ENCODE results near the gene DCST1. TPM values are rescaled to one million over a fixed set of nuclear protein-coding genes. Genes with fewer than 3 reads are reported as not detected.

The DCST1 gene, protein sequence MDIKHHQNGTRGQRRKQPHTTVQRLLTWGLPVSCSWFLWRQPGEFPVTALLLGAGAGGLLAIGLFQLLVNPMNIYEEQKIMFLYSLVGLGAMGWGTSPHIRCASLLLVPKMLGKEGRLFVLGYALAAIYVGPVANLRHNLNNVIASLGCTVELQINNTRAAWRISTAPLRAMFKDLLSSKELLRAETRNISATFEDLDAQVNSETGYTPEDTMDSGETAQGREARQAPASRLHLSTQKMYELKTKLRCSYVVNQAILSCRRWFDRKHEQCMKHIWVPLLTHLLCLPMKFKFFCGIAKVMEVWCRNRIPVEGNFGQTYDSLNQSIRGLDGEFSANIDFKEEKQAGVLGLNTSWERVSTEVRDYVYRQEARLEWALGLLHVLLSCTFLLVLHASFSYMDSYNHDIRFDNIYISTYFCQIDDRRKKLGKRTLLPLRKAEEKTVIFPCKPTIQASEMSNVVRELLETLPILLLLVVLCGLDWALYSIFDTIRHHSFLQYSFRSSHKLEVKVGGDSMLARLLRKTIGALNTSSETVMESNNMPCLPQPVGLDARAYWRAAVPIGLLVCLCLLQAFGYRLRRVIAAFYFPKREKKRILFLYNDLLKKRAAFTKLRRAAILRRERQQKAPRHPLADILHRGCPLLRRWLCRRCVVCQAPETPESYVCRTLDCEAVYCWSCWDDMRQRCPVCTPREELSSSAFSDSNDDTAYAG
- total RNA-seq, result not detected in 2 replicates

DNA sequence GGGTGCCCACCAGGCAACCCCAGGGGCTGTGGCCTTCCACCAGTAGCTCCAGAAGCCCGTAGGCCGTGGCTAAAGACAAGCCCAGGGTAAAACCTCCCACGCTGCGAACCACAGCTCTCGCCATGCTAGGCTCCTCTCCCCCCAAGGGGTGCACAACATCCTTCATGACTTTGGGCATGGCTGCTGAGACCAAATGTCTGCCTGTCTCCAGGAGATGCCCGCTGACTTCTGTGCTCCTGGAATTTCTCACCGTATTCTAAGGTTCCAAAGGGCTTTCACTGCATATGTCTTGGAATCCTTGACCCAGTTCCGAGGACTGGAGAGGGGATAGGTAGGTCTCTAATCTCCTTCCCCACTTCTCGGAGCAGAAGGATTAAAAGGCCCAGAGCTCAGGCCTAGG is at the start of gene DCST1, which contains the start of gene DCST2:
DCST1 (plus strand) TSS at position 301 of the 400 bp plus-strand sequence. CDS start 213 bp downstream, outside the sequence.
DCST2 (minus strand) TSS at position 258 of the 400 bp plus-strand sequence; CDS start at position 178, 80 bp downstream.

DNA sequence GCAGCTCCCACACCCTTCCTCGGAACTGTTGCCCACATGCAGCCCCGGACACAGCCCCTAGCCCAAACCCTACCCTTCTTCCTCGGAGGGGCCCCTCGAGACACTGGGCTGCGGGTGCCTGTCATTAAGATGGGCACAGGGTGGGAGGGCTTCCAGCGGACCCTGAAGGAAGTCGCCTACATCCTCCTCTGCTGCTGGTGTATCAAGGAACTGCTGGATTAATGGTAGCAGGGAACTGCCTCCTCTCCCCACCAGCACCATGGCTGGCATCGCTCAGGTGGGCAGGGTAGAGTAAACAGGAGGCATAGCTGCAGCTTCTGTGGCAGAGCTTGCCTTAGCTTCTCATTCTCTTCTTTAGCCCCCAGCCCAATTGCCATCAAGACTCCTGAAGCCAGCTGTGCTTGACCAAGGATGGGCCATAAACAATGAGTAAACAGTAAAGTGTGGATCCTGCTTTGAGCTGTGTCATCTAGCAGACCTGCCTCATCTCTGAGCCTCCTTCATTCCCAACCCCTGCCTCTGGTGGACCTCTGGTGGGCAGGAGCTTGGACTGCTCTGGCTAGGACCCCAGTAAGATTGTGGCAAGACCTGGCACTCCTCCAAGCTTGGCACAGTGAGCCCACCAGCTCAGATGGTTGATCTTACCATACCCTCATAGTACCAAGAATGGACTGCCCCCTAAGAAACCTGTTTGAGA is 39.9 kb upstream of the DCST1 start, which contains the start of gene LENEP:
LENEP (plus strand) TSS at position 15 of the 697 bp plus-strand sequence; CDS start at position 37, 22 bp downstream.

DNA sequence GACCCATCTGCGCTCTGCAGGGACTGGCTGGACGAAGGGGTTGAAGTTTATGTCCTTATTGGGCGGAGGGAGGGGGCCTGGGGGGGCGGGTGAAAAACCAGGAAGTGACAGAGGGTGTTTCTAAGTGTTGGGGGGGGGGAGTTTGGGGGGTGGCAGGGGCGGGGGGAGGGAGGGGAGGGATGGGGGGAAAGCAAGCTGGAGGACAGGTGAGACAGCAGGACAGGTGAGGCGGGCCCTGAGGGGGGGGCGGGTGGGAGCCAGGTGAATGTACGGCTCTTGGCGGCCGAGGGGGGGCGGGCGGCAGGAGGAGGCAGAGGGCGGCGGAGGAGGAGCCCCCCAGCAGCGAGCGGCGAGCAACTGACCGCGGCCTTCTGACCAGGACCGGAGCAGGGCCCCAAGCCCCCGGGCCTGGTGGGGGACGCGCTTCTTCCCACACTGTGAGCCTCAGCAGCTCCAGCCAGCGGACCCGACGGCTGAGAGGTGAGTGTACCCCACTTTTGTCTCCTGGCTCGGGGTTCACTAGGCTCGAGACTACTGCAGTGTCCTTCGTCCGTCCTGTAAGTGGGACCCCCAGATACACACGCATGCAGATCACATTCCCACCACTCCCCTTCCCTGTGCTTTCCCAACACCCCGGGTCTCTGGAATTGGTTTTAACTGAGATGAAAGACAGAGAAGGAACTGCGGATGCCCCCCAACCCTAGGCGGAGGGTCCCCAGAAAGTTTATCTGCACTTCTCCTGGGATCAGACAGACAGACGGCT is 31.0 kb upstream of the DCST1 start, which contains the start of gene ZBTB7B:
ZBTB7B (plus strand) TSS at position 339 of the 763 bp plus-strand sequence. CDS start 11,859 bp downstream, outside the sequence.

DNA sequence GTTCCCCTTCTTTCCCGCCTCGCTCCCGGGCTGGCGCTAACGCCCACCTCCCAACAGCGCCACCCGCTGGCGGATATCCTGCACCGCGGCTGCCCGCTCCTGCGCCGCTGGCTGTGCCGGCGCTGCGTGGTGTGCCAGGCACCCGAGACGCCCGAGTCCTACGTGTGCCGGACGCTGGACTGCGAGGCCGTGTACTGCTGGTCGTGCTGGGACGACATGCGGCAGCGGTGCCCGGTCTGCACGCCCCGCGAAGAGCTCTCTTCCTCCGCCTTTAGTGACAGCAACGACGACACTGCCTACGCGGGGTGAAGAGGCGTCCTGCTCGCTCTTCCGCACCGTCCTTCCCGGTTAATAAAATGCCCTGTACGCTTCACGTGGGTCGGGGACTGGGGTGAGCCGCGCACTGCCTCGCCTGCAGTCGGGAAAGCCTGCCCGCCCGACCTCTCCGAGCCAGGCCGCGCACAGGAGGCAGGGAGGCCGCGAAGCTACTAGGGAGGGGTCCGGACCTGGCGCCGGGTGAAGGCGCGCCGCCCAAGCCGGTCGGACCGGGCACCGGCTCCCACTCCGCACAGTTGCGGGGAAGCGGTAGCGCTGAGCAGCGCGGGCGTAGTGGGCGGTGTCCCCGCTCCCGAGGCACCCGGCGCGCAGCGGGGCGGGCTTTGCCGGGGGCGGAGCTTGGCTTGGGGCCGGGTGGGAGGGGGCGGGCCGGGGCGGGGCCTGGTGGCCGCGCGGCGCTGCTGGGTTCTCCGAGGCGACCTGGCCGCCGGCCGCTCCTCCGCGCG is 17.1 kb downstream of the DCST1 start, which contains the start of gene ADAM15:
ADAM15 (plus strand) TSS at position 757 of the 782 bp plus-strand sequence. CDS start 71 bp downstream, outside the sequence.

DNA sequence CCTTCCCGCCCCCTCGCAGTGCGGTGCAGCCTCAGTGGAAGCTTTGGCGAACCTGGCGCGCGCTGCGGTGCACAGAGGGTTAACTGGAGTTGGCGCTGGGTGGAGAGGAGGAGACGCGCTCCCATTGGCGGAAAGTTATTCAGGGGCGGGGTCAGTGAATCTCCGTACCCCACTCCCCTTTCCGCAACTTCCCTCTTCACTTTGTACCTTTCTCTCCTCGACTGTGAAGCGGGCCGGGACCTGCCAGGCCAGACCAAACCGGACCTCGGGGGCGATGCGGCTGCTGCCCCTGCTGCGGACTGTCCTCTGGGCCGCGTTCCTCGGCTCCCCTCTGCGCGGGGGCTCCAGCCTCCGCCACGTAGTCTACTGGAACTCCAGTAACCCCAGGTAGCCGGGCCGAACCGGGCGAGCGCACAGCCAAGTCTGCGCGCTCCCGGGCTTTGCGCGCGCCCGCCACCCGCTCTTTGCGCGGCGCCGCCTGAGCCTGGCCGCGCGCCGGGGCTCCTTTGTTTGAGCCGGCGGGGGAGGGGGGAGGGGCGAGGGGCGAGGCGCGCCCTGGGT is 30.0 kb downstream of the DCST1 start, which contains the start of gene EFNA4:
EFNA4 (plus strand) TSS at position 191 of the 561 bp plus-strand sequence; CDS start at position 275, 84 bp downstream.

DNA sequence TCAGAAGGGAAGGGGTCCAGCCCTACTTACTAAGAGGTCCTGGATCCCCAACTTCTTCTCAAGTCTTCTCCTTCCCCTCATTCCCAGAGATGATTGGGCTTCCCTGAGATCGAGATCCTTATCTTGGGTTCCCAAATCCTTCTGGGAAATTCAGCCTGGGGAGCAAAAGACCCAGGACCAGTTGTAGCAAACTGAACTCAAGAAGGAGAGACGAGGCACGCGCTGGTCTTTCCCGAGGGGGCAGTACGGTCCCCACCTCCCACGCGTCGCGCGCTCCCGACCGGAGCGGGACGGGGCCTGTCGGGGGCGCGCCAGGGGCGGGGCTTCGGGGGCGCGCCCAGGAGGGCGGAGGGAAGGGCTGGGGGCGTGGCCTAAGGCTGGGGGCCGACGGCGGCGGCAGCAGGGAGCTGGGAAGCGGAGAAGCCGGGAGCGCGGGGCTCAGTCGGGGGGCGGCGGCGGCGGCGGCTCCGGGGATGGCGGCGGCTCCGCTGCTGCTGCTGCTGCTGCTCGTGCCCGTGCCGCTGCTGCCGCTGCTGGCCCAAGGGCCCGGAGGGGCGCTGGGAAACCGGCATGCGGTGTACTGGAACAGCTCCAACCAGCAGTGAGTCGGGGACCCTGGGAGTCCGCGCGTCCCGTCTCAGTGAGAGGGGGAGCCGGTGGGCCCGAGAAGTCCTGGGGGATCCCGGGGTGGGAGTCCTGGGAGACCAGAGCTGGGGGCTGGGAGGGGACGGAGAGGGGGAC is 45.0 kb downstream of the DCST1 start, which contains the start of gene EFNA3:
EFNA3 (plus strand) TSS at position 369 of the 741 bp plus-strand sequence; CDS start at position 474, 105 bp downstream.

Other genes with a start within 250 kb of the DCST1 start
- gene KCNN3, start 163.5 kb upstream of the DCST1 start, total RNA-seq, result under 0.01 and 0.28 TPM in 2 replicates
- 6.5 and 13.2 TPM in 2 replicates for gene PMVK, start 97.1 kb upstream of the DCST1 start, total RNA-seq
- 27.6 and 109 TPM in 2 replicates for gene PBXIP1, start 77.7 kb upstream of the DCST1 start, total RNA-seq
- 5.6 and 7.7 TPM in 2 replicates for gene PYGO2, start 72.0 kb upstream of the DCST1 start, total RNA-seq
- gene SHC1, start 63.1 kb upstream of the DCST1 start, total RNA-seq, result 176 and 223 TPM in 2 replicates
- gene CKS1B, start 59.1 kb upstream of the DCST1 start, total RNA-seq, result 40.9 and 151 TPM in 2 replicates
- 17.8 and 27.4 TPM in 2 replicates for gene FLAD1, start 50.5 kb upstream of the DCST1 start, total RNA-seq
- 0.56 TPM in 1 of 2 replicates, not detected in the other for gene LENEP, start 40.2 kb upstream of the DCST1 start, total RNA-seq
- 12.5 and 16.9 TPM in 2 replicates for gene ZBTB7B, start 31.0 kb upstream of the DCST1 start, total RNA-seq
- not detected in 2 replicates for gene DCST2, start within 50 bp of the DCST1 start, total RNA-seq
- 66.8 and 66.9 TPM in 2 replicates for gene ADAM15, start 17.5 kb downstream of the DCST1 start, total RNA-seq
- 1.9 and 3.7 TPM in 2 replicates for gene EFNA4, start 29.9 kb downstream of the DCST1 start, total RNA-seq
- gene EFNA3, start 45.0 kb downstream of the DCST1 start, total RNA-seq, result 0.77 and 3.1 TPM in 2 replicates
- gene EFNA1, start 94.1 kb downstream of the DCST1 start, total RNA-seq, result 0.19 and 1.4 TPM in 2 replicates
- gene SLC50A1, start 102.0 kb downstream of the DCST1 start, total RNA-seq, result 26.6 and 27.3 TPM in 2 replicates
- gene DPM3, start 106.7 kb downstream of the DCST1 start, total RNA-seq, result 27.6 and 28.0 TPM in 2 replicates
- gene KRTCAP2, start 139.5 kb downstream of the DCST1 start, total RNA-seq, result 138 TPM in 2 replicates
- gene TRIM46, start 140.0 kb downstream of the DCST1 start, total RNA-seq, result 1.5 and 2.5 TPM in 2 replicates
- gene THBS3, start 174.1 kb downstream of the DCST1 start, total RNA-seq, result 7.9 and 14.4 TPM in 2 replicates
- 44.3 and 57.3 TPM in 2 replicates for gene MTX1, start 174.9 kb downstream of the DCST1 start, total RNA-seq
- gene ENTREP3, start 221.7 kb downstream of the DCST1 start, total RNA-seq, result 3.4 and 3.5 TPM in 2 replicates
- 32.1 and 42.9 TPM in 2 replicates for gene SCAMP3, start 228.5 kb downstream of the DCST1 start, total RNA-seq
- gene CLK2, start 239.7 kb downstream of the DCST1 start, total RNA-seq, result 22.0 and 25.7 TPM in 2 replicates
- 0.19 and 0.85 TPM in 2 replicates for gene HCN3, start 243.6 kb downstream of the DCST1 start, total RNA-seq

All from regular cardiac myocyte (primary cell).